GM12892 (cell line): Measurements from ENCODE around the gene TCL1B. TPM values are rescaled to one million over a fixed set of nuclear protein-coding genes. Genes with fewer than 3 reads are reported as not detected.

Experiments
- DNase-seq: peaks from one replicate; pipeline ENCODE4 v3.0.0; 2011; ENCODE audit not compliant: insufficient read length
- FAIRE-seq: peaks from 2 replicates; lab custom pipeline; 2011; peaks lifted over from hg19 to GRCh38; lab: Jason Lieb, UNC
- POLR2A ChIP-seq: IDR thresholded peaks from 2 replicates; pipeline ENCODE4 v1.6.1; 2011; ENCODE audit warnings: low read depth, low read length, control low read depth
- POLR2AphosphoS5 ChIP-seq: IDR thresholded peaks from 2 replicates; pipeline ENCODE4 v1.6.1; 2011; ENCODE audit warnings: low read depth, low read length, control low read depth
- TAF1 ChIP-seq: IDR thresholded peaks from 2 replicates; pipeline ENCODE4 v1.6.1; 2011; ENCODE audit warnings: low read depth, mild to moderate bottlenecking, control low read depth, low read length, borderline replicate concordance
- polyA plus RNA-seq: library from polyadenylated mRNA; unstranded; fragments of >200 nt; gene quantifications from one replicate; pipeline ENCODE4 v1.2.1, GENCODE V29; 2012; ENCODE audit warnings: missing spikeins, inconsistent platforms; ENCODE audit not compliant: missing spikeins

The TCL1B gene, protein sequence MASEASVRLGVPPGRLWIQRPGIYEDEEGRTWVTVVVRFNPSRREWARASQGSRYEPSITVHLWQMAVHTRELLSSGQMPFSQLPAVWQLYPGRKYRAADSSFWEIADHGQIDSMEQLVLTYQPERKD
- not detected for polyA plus RNA-seq

DNA sequence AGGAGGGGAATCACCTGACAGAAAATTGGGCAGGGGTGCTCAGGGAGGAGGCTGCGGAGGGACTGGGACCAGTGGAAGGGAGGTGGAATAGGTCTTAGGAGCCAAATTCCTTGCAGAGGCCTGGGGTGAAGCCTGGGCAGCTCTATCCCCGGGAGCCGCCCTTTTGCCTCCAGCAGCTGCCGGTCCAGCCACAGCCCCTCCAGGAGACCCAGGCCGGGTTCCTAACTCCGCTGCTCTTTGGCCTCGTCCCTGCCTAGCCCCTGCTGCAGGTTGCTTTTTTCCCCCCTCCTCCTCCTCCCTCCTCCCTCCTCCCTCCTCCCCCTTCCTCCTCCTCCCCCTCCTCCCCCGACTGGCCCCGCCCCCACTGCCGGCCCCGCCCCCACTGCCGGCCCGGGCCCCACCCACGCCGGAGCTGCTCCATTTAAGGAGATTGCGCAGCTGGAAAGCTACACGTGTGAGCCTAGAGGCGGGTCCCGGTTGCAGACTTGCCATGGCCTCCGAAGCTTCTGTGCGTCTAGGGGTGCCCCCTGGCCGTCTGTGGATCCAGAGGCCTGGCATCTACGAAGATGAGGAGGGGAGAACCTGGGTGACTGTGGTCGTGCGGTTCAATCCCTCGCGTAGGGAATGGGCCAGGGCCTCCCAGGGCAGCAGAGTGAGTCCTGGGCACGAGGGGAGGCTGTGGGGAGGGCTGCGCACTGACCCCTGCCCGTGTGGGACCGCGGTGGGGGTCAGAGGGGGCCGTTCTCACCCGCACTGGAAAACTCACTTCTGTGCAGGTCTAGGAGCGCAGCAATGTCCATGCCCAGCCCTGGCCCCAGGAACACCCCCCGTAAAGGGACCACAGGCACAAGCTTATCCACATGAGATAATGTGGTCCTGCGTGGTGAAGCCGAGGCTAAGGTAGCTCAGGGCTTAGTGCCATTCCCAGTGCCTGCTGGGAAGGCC lies at the start of gene TCL1B:
TSS of gene TCL1B (plus strand) at position 449 of the 945 bp plus-strand sequence. CDS start at position 491, 42 bp downstream.
- no peak for TF ChIP-seq POLR2A
- no peak for TF ChIP-seq TAF1
- TF ChIP-seq POLR2AphosphoS5 = no peak
- FAIRE-seq (no peak), DNase-seq (no peak)

- DNase-seq = no peak
- TF ChIP-seq POLR2AphosphoS5 = no peak
- no peak for TF ChIP-seq POLR2A
- TF ChIP-seq TAF1 = no peak
- no peak for FAIRE-seq
Observed at GRCh38 chr14:95644981-95645380, 41.2 kb upstream of the TCL1B start.

DNA sequence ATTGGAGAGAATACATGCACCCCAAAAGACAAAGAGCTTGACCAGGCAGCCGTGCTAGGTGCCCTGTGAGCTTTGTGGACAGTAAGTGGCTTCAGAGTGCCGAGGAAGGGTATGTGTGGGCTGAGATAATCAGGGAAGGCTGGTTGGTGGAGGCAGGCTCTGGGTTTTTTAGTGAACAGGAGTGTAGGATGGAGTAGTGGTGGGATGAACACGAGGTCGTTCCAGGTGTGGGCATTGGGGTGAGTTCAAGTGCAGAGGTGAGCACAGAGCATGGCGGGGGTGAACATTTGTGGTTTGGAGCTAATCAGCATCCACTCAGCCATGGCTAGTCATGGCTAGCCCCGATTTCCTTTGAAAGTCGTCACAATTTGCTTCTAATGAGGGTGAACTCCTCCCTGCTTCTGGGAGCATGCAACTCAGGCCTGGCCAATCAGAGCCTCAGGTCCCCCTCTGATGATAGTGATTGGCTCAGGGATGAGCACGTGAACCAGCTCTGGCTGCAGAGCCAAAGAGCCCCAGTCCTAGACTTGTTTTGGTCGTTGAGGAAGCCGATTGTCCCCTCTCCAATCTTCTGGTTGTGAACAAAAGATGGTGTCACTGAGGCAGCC lies 40.7 kb upstream of the TCL1B start:
- no peak for TF ChIP-seq TAF1
- no peak for TF ChIP-seq POLR2A
- TF ChIP-seq POLR2AphosphoS5 = no peak
- DNase-seq (no peak), FAIRE-seq (peak; percentile 38)

DNA sequence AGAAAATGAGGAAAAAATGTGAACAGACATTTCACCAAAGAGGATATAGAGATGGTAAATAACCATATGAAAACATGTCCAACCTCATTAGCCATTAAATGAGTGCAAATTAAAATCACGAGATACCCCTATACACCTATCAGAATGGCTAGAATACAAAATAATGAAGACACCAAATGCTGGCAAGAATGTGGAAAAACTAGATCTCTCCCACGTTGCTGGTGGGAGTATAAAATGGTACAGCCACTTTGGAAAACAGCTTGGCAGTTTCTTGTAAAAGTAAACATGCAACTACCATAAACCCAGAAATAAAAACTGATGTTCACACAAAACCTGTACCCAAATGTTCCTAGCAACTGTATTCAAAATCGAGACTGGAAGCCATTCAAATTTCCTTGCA lies 38.3 kb upstream of the TCL1B start:
- TF ChIP-seq POLR2A = no peak
- no peak for TF ChIP-seq POLR2AphosphoS5
- TF ChIP-seq TAF1 = no peak
- FAIRE-seq (no peak), DNase-seq (no peak)

DNA sequence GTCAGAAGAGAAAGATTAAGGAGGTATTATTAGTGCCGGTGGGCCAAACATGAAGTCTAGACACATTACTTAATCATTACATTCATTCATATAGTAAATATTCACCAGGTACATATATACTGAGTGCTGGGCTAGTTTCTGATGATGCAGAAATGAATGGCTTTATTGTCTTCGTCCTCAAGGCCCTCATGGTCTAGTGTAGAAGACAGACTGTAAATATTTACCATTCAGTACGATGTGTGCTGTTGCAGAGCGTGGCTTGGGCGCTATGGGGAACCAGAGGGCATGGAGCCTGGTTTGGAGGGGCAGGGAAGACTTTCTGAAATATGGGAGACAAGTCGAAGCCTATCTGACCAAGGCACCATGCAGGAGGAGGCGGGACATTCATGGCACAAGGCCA lies 37.0 kb upstream of the TCL1B start:
- TF ChIP-seq POLR2A (no peak), TAF1 (no peak), POLR2AphosphoS5 (no peak)
- DNase-seq (no peak), FAIRE-seq (no peak)

GRCh38 chr14:95651028-95651427 lies 35.2 kb upstream of the TCL1B start:
- no peak for FAIRE-seq
- TF ChIP-seq POLR2A (no peak), POLR2AphosphoS5 (no peak), TAF1 (no peak)

DNA sequence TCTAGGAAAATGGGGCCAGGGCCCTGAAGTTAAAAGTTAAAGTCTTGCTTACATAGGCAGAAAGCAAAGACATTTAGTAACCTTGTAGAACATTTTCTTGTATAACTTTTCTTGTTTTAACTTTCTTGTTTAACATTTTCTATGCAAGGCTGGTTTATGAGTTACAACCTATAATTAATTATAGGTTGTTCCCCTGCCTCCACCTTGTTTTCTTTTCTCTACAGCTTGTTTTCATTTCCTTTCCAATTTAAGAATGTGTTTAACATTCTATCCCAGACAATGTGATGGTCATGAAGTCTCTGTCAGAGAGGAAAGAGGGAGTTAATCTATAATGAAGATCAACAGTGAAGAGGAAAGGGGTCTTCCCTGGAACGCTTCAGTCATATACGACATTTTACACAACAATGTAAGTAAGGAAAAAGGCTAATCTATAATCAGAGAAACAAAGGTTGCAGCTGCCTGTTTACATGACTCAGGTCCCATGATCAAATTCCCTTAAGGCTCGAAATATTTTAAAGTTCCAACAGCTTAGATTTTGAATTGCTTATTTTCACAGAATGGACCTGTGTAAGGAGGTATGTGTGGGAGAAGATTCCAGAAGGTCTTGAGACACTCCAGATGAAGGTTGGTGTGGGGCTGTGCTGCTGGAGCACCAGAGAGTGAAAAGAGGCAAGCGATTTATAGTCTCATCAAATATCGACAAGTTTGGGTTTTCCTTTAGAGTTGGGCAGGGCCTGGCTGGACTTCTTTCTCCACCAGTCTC lies 34.2 kb upstream of the TCL1B start:
- no peak for DNase-seq
- no peak for FAIRE-seq
- TF ChIP-seq TAF1 (no peak), POLR2AphosphoS5 (no peak), POLR2A (no peak)

More at GRCh38 chr14:95651028-95651427, 35.2 kb upstream of the TCL1B start:
- no peak for DNase-seq

- TF ChIP-seq POLR2AphosphoS5 = no peak
- TF ChIP-seq POLR2A = no peak
- FAIRE-seq (peak; percentile 76), DNase-seq (no peak)
Observed at GRCh38 chr14:95652690-95653089, 33.5 kb upstream of the TCL1B start.

DNA sequence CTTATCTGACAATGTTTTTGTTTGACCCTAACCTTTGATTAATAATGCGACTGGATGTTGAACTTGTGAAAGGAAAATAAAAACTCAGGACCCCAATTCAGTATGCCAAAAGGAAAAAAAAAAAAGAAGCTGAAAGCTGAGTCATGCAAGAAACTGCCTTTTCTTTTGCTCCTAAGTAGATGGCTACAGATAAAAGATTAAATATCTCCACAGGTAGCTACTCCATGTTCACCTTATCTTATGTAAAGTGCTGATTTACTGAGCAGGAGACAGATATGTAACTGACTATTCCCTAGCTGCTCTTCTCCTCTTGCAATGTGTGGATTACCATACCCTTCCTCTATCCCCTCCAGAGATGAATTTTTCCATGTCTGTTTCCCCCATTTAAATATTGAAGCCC lies 30.8 kb upstream of the TCL1B start:
- DNase-seq = no peak
- no peak for FAIRE-seq

GRCh38 chr14:95656634-95657033 lies 29.6 kb upstream of the TCL1B start:
- FAIRE-seq (no peak), DNase-seq (no peak)
- no peak for TF ChIP-seq TAF1
- TF ChIP-seq POLR2AphosphoS5 = no peak
- no peak for TF ChIP-seq POLR2A

More for the DNA sequence above, 30.8 kb upstream of the TCL1B start:
- TF ChIP-seq POLR2A (no peak), POLR2AphosphoS5 (no peak), TAF1 (no peak)

DNA sequence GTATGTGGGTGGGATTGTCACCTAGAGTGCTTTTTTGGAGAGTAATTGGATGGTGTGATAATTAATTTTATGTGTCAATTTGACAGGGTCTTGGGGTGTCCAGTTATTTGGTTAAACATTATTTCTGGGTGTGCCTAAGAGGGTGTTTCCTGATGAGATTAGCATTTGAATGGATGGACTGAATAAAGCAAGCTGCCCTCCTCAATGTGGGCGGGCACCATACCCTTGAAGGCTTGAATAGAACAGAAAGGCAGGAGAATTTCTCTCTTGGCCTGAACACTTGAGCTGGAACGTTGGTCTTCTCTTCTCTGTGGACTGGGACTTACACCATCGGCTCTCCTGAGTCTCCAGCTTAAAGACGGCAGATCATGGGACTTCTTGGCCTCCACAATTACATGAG lies 28.8 kb upstream of the TCL1B start:
- FAIRE-seq (no peak), DNase-seq (no peak)
- TF ChIP-seq TAF1 (no peak), POLR2AphosphoS5 (no peak), POLR2A (no peak)
